Left lung (tissue), 10 donors: ENCODE data around the gene ALDH1A1. TPM values are rescaled to one million over a fixed set of nuclear protein-coding genes. Genes with fewer than 3 reads are reported as not detected.
"Not testable (repeated sequence)": the region's sequence is repeated elsewhere in the genome, so short reads cannot be mapped to it uniquely, and the experiment has no call there.

Experiments
- ATAC-seq: fragments of 200-7000 bp; cut with Tn5 transposase; one replicate; pipeline ENCODE4 v1.9.1; 2020; ENCODE audit warnings: moderate library complexity
- DNase-seq, 4 donors: peaks; one replicate each; pipeline ENCODE4 v3.0.0-alpha.2; 2013 to 2020
- H3K27ac ChIP-seq, 2 donors: fragments of 200-600 bp; sonication (generic) in 1 of 2; one replicate each; pipeline versions ENCODE4 v1.5.0 to v1.8.0; 2020 to 2021
- H3K27me3 ChIP-seq, 2 donors: fragments of 200-600 bp; sonication (generic) in 1 of 2; one replicate each; pipeline versions ENCODE4 v1.5.0 to v1.8.0; 2020 to 2021
- H3K36me3 ChIP-seq, 2 donors: fragments of 200-600 bp; sonication (generic) in 1 of 2; one replicate each; pipeline versions ENCODE4 v1.5.0 to v1.8.0; 2020 to 2021
- H3K4me1 ChIP-seq, 2 donors: fragments of 200-600 bp; one replicate each; pipeline ENCODE4 v1.8.0; 2021
- H3K4me3 ChIP-seq, 2 donors: fragments of 200-600 bp; sonication (generic) in 1 of 2; one replicate each; pipeline versions ENCODE4 v1.5.0 to v1.8.0; 2020 to 2021; ENCODE audit warnings: mild to moderate bottlenecking in 1 of 2
- H3K9me3 ChIP-seq, 2 donors: fragments of 200-600 bp; sonication (generic) in 1 of 2; one replicate each; pipeline versions ENCODE4 v1.5.0 to v1.8.0; 2020 to 2021
- intact Hi-C, 2 donors: fragments of 100-400 bp; cut with DNase I; formaldehyde crosslinking; loops; one replicate each; pipeline versions ENCODE4 v1.11.2 to v1.14.2; 2022
- polyA plus RNA-seq, 6 donors: library from polyadenylated mRNA; unstranded; fragments of 120-200 nt; gene quantifications; one replicate each; pipeline ENCODE4 v1.2.1, GENCODE V29; 2013; ENCODE audit not compliant: insufficient read length in 6 of 6
- total RNA-seq, 2 donors: library from RNA; stranded (reverse); fragmentation: NEBNext Ultra II Directional; extraction: Animal tissue kit (Norgen Biotek cat#: 25700); gene quantifications; one replicate each; pipeline ENCODE4 v1.2.1, GENCODE V29; 2021
- TF ChIP-seq, protein P1 (sequence below), 2 donors: fragments of 200-600 bp; sonication (generic) in 1 of 2; IDR thresholded peaks; one replicate each; pipeline versions ENCODE4 v1.5.0 to v1.8.0; 2021; ENCODE audit warnings: antibody characterized with exemption in 2 of 2
- donor health status: DM: no; HTN: yes; CAD: no.
- donor health status: DM: no; HTN: no; CAD: no.

Gene ALDH1A1
- total and polyA plus RNA-seq, 8 donors, result 23.2 to 126 (median 46.6) TPM

DNA sequence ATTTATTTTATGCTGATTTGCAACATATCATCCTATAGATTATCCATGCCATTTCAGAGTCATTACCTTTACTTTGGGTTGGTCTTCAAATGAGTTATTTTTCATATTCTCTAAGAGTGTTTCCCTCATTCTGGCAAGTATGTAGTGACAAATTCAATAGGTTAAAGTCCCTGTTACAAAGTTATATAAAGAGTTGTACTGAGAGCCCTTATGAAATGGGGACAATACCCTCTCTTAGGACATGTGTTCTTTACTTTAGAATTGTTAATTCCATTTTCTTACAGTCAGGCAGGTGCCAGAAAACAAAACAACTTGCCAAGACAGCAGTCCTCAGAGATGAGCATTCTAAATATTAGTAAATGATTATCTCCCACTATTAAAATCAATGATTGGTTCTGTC, 6.0 kb downstream of the ALDH1A1 start:
- Histone ChIP-seq H3K27me3 (no peaks in the 10 kb centered on the region), H3K4me3 (no peak overlapping the region), H3K27ac (no peak overlapping the region), H3K36me3 (no peaks in the 10 kb centered on the region), H3K4me1 (peaks cover 6 to 43% of the 10 kb centered on the region in 2 donors), H3K9me3 (no peaks in the 10 kb centered on the region)
- no peak for ATAC-seq
- DNase-seq, result no peak
- TF ChIP-seq, protein P1, sequence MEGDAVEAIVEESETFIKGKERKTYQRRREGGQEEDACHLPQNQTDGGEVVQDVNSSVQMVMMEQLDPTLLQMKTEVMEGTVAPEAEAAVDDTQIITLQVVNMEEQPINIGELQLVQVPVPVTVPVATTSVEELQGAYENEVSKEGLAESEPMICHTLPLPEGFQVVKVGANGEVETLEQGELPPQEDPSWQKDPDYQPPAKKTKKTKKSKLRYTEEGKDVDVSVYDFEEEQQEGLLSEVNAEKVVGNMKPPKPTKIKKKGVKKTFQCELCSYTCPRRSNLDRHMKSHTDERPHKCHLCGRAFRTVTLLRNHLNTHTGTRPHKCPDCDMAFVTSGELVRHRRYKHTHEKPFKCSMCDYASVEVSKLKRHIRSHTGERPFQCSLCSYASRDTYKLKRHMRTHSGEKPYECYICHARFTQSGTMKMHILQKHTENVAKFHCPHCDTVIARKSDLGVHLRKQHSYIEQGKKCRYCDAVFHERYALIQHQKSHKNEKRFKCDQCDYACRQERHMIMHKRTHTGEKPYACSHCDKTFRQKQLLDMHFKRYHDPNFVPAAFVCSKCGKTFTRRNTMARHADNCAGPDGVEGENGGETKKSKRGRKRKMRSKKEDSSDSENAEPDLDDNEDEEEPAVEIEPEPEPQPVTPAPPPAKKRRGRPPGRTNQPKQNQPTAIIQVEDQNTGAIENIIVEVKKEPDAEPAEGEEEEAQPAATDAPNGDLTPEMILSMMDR (IDR thresholded peaks at IDR 0.05), result no peak
- intact Hi-C loops, result no loop called here

DNA sequence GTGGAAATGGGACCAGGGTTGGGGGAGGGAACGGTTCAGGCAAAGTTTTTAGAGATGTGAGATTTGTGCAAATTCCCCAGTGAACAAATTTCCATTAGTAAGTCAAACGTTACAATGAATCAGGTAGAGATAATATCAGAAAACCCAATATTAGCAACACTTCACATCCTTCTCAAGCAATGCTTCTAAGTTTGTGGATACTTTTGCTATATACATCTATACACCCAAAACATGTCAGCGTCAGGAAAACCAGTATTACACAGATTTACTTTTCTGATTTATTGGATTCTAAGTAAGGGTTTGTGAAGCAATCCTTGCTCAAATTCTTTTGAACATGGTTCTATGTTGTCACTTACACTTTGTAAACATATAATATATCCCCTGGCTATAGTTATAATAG, 6.5 kb downstream of the ALDH1A1 start:
- TF ChIP-seq, protein P1 (IDR thresholded peaks at IDR 0.05), result no peak
- H3K9me3 ChIP-seq, result no peaks in the 10 kb centered on the region
- no peak for DNase-seq
- H3K4me1 ChIP-seq, result peaks cover 6 to 38% of the 10 kb centered on the region in 2 donors
- intact Hi-C loops, result no loop called here
- no peak overlapping the region for H3K4me3 ChIP-seq
- no peaks in the 10 kb centered on the region for H3K27me3 ChIP-seq
- no peaks in the 10 kb centered on the region for H3K36me3 ChIP-seq
- ATAC-seq, result no peak
- H3K27ac ChIP-seq, result no peak overlapping the region

DNA sequence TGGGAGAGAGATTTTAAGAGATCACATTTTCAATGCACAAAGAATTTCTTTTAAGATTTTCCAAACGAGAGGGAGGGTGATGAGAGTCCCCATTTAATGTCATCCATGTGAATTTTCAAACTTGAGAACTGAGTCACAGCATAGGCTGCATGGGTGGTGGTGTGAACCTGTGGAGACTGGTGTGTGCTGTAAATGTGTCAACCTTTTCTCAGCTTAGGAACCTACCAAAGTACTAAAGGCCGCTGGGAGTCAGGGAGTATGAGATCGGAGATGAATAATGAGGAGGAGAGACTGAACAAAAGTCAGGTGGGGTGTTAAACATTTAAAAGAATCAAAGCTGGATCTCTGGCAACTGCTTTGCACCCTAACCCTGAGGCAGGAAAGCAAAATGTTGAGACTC, 7.5 kb downstream of the ALDH1A1 start:
- TF ChIP-seq, protein P1 (IDR thresholded peaks at IDR 0.05), result no peak
- Histone ChIP-seq H3K4me3 (no peak overlapping the region), H3K36me3 (no peaks in the 10 kb centered on the region), H3K9me3 (no peaks in the 10 kb centered on the region), H3K27ac (no peak overlapping the region), H3K4me1 (peaks cover 6 to 32% of the 10 kb centered on the region in 2 donors), H3K27me3 (no peaks in the 10 kb centered on the region)
- ATAC-seq (no peak), DNase-seq (no peak)
- intact Hi-C loops, result no loop called here

DNA sequence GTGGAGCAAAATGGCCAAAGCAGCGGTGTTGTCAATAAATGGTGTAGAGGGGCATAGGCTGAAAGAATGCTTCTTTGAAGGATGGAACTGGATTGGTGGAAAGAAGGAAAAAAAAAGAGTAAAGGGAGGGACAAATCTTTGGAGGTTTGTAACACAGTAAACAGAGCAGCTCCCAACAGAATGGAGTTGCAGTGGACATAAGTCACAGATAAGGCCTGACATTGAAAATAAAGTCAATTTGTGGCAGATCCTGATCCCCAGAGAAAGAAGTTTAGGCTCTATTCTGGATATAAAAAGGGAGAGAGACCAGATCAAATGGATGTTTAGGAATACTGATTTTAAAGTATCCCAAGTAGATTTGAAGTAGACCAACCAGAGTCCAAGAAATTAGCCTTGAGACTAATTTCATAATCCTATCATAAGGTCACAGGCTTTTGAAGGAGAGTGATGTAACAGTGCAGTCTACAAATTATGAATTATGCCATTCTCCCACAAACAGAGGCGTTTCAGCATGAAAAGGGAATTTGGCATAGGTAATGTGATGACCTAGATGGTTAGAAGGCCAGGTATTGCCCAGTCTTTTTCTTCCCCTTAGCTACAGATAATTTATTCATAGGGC, 8.9 kb downstream of the ALDH1A1 start:
- Histone ChIP-seq H3K27ac (no peak overlapping the region), H3K4me1 (peaks cover 6 to 20% of the 10 kb centered on the region in 2 donors), H3K4me3 (no peak overlapping the region), H3K27me3 (no peaks in the 10 kb centered on the region), H3K36me3 (peaks cover 0 to 5% of the 10 kb centered on the region in 2 donors), H3K9me3 (no peaks in the 10 kb centered on the region)
- intact Hi-C loops, result no loop called here
- ATAC-seq (no peak), DNase-seq (no peak)
- TF ChIP-seq, protein P1 (IDR thresholded peaks at IDR 0.05), result no peak

DNA sequence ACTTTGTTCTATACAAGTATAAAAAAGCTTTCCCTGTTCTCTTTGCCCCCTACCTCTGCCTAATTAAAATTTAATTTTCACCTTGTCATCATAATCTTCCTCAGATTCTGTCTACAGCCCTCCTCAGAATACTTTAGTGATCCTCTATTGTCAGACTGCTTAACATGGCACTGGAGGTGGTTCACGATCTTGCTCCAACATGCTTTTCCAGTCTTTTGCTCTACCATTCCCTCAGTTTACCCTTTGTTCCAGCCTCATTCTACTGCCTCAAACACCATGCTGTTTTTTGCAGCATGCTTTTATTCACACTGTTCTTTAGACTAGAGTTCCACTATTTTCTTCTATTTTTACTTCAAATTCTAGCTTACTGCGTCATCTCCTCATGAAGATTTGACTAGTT, 10.4 kb downstream of the ALDH1A1 start:
- TF ChIP-seq, protein P1 (IDR thresholded peaks at IDR 0.05), result no peak
- H3K4me1 ChIP-seq, result peaks cover 0 to 5% of the 10 kb centered on the region in 2 donors
- H3K27ac ChIP-seq, result no peak overlapping the region
- H3K9me3 ChIP-seq, result no peaks in the 10 kb centered on the region
- H3K27me3 ChIP-seq, result no peaks in the 10 kb centered on the region
- ATAC-seq, result no peak
- DNase-seq, result no peak
- H3K36me3 ChIP-seq, result peaks cover 0 to 5% of the 10 kb centered on the region in 2 donors
- intact Hi-C loops, result no loop called here
- no peak overlapping the region for H3K4me3 ChIP-seq

DNA sequence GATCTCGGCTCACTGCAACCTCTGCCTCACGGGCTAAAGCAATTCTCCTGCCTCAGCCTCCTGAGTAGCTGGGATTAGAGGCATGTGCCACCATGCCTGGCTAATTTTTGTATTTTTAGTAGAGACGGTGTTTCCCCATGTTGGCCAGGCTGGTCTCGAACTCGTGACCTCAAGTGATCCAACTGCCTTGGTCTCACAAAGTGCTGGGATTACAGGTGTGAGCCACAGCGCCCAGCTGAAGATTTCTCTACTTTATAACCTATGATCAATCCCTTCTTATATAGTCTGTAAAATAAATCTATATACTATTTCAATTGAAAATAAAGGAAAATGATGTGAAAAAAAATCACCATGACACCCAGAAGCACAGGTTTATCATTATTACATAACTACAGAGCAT, 13.3 kb downstream of the ALDH1A1 start:
- H3K4me1 ChIP-seq, H3K36me3 ChIP-seq, ATAC-seq, H3K27ac ChIP-seq, intact Hi-C loops, H3K4me3 ChIP-seq, H3K9me3 ChIP-seq, DNase-seq, H3K27me3 ChIP-seq: not testable (repeated sequence)
